Neural crest cell (in vitro differentiated cells): Measurements from ENCODE around the gene TNIK. TPM values are rescaled to one million over a fixed set of nuclear protein-coding genes. Genes with fewer than 3 reads are reported as not detected.

Experiments used
- DNase-seq: peaks from one replicate; pipeline ENCODE4 v3.0.0; 2021; ENCODE audit warnings: low read depth, mixed read lengths, low spot score
- H3K27ac Mint-ChIP-seq: one replicate; pipeline ENCODE4 v1.8.0; 2021; ENCODE audit warnings: mild to moderate bottlenecking, mixed read lengths; ENCODE audit not compliant: unreplicated experiment
- H3K27me3 Mint-ChIP-seq: 2 replicates; pipeline ENCODE4 v1.8.0; 2021; ENCODE audit warnings: low read depth, mild to moderate bottlenecking, mixed read lengths
- H3K36me3 Mint-ChIP-seq: 2 replicates; pipeline ENCODE4 v1.8.0; 2021; ENCODE audit warnings: low read depth, mild to moderate bottlenecking, mixed read lengths
- H3K4me1 Mint-ChIP-seq: 2 replicates; pipeline ENCODE4 v1.8.0; 2021; ENCODE audit warnings: mixed read lengths
- H3K4me3 Mint-ChIP-seq: one replicate; pipeline ENCODE4 v1.8.0; 2021; ENCODE audit warnings: mild to moderate bottlenecking, mixed read lengths
- H3K9me3 Mint-ChIP-seq: 2 replicates; pipeline ENCODE4 v1.8.0; 2021; ENCODE audit warnings: mixed read lengths
- CTCF ChIP-seq: fragments of 200-600 bp; sonication (generic); conservative IDR thresholded peaks from 2 replicates; pipeline ENCODE4 v1.5.0; 2021; ENCODE audit warnings: antibody characterized with exemption, mild to moderate bottlenecking
- total RNA-seq: library from RNA; stranded (reverse); gene quantifications from 2 replicates; pipeline ENCODE4 v1.2.1, GENCODE V29; 2021

The TNIK gene
- total RNA-seq, 1 donor from 2014 or later: 32.3 TPM

GRCh38 chr3:171352387-171352935 lies 107.7 kb downstream of the TNIK start:
- H3K4me3 Mint-ChIP-seq: no peak overlapping the region
- no peaks in the 10 kb centered on the region for H3K9me3 Mint-ChIP-seq
- TF ChIP-seq CTCF: no peak
- no peaks in the 10 kb centered on the region for H3K27me3 Mint-ChIP-seq
- H3K27ac Mint-ChIP-seq: no peak overlapping the region
- H3K4me1 Mint-ChIP-seq: peaks cover 29% of the 10 kb centered on the region
- DNase-seq: no peak
- no peaks in the 10 kb centered on the region for H3K36me3 Mint-ChIP-seq

- no peaks in the 10 kb centered on the region for H3K27me3 Mint-ChIP-seq
- H3K4me1 Mint-ChIP-seq: peaks cover 37% of the 10 kb centered on the region
- no peak for TF ChIP-seq CTCF
- H3K27ac Mint-ChIP-seq: peak overlapping the region; percentile 64
- H3K36me3 Mint-ChIP-seq: peaks cover under 1% of the 10 kb centered on the region
- H3K4me3 Mint-ChIP-seq: no peak overlapping the region
- DNase-seq: no peak
- no peaks in the 10 kb centered on the region for H3K9me3 Mint-ChIP-seq
Observed at GRCh38 chr3:171351676-171352075, 108.5 kb downstream of the TNIK start.

GRCh38 chr3:171350364-171350763 lies 109.8 kb downstream of the TNIK start:
- no peak for TF ChIP-seq CTCF
- H3K9me3 Mint-ChIP-seq: peaks cover 4% of the 10 kb centered on the region
- no peak for DNase-seq
- no peaks in the 10 kb centered on the region for H3K27me3 Mint-ChIP-seq
- peaks cover 45% of the 10 kb centered on the region for H3K4me1 Mint-ChIP-seq
- no peak overlapping the region for H3K27ac Mint-ChIP-seq
- H3K4me3 Mint-ChIP-seq: no peak overlapping the region
- H3K36me3 Mint-ChIP-seq: peaks cover 9% of the 10 kb centered on the region

- peak; percentile 2 for DNase-seq
- TF ChIP-seq CTCF: no peak
- H3K4me1 Mint-ChIP-seq: peaks cover 43% of the 10 kb centered on the region
- peaks cover 11% of the 10 kb centered on the region for H3K36me3 Mint-ChIP-seq
- peaks cover 4% of the 10 kb centered on the region for H3K9me3 Mint-ChIP-seq
- H3K27me3 Mint-ChIP-seq: no peaks in the 10 kb centered on the region
- H3K4me3 Mint-ChIP-seq: peak overlapping the region; percentile 39
- peak overlapping the region; percentile 5 for H3K27ac Mint-ChIP-seq
Observed at GRCh38 chr3:171349392-171349791, 110.8 kb downstream of the TNIK start.

GRCh38 chr3:171348121-171348520 lies 112.1 kb downstream of the TNIK start:
- Mint-ChIP-seq H3K4me1 (peaks cover 43% of the 10 kb centered on the region), H3K27me3 (no peaks in the 10 kb centered on the region), H3K4me3 (no peak overlapping the region), H3K36me3 (peaks cover 11% of the 10 kb centered on the region), H3K9me3 (peaks cover 4% of the 10 kb centered on the region), H3K27ac (no peak overlapping the region)
- no peak for DNase-seq
- TF ChIP-seq CTCF: no peak
